ENCODE data around the gene TAF4B. TPM values are rescaled to one million over a fixed set of nuclear protein-coding genes. Genes with fewer than 3 reads are reported as not detected.

Gene TAF4B
- total and polyA plus RNA-seq, 7 donors, result 2.0 to 8.3 (median 2.9) TPM

DNA sequence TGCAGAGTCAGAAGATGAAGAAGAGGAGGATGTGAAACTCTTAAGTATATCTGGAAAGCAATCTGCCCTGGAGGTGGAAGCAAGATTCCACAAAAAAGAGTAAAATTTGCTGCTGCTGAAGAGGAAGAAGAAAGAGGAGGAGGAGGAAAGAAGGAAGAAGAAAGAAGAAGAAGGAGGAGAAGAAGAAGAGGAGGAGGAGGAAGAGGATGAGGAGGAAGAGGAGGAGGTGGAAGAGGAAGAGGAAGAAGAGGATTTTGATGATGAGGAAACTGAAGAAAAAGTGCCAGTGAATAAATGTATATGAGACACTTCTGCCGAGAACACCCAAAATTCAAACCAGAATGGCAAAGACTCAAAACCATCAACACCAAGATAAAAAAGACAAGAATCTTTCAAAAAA lies 20.9 kb upstream of the TAF4B start:
- Histone ChIP-seq H3K27me3 (ENCODE audit: insufficient read depth in 3 of 3, low read length in 2 of 3) (no peaks in the 10 kb centered on the region), H3K36me3 (ENCODE audit: insufficient read depth in 1 of 2, low read depth in 1 of 2) (no peaks in the 10 kb centered on the region), H3K9me3 (no peaks in the 10 kb centered on the region), H3K4me1 (no peaks in the 10 kb centered on the region), H3K4me3 (no peak overlapping the region), H3K27ac (no peak overlapping the region)
- WGBS, 3 donors, result 83 to 100% (median 84%) methylated on average over 1 of the region's 1 CpG
- intact Hi-C loops (cut with DNase I), result no loop called here
- DNase-seq, result no peak
- TF ChIP-seq, protein P1, sequence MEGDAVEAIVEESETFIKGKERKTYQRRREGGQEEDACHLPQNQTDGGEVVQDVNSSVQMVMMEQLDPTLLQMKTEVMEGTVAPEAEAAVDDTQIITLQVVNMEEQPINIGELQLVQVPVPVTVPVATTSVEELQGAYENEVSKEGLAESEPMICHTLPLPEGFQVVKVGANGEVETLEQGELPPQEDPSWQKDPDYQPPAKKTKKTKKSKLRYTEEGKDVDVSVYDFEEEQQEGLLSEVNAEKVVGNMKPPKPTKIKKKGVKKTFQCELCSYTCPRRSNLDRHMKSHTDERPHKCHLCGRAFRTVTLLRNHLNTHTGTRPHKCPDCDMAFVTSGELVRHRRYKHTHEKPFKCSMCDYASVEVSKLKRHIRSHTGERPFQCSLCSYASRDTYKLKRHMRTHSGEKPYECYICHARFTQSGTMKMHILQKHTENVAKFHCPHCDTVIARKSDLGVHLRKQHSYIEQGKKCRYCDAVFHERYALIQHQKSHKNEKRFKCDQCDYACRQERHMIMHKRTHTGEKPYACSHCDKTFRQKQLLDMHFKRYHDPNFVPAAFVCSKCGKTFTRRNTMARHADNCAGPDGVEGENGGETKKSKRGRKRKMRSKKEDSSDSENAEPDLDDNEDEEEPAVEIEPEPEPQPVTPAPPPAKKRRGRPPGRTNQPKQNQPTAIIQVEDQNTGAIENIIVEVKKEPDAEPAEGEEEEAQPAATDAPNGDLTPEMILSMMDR (IDR thresholded peaks at IDR 0.05), result no peak
- no peak for ATAC-seq

DNA sequence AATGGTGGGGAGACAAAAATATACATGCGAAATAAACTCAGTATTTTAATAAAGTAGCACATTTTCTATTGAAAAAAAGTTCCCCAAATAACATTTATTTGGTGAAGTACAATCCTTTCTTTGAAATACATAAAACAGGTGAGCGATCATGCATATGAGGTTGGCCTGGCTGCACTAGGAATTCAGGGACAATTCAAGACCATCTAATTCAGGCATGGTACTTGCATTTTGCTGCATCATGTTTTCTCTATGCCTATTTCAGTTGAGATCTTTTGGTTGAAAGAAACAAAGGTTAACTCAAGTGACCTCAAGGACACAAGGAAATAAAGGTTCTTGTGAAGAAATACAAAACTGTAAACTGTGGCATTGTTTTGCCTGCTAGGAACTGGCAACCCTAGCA lies 19.8 kb upstream of the TAF4B start:
- Histone ChIP-seq H3K36me3 (ENCODE audit: insufficient read depth in 1 of 2, low read depth in 1 of 2) (no peaks in the 10 kb centered on the region), H3K9me3 (no peaks in the 10 kb centered on the region), H3K4me1 (no peaks in the 10 kb centered on the region), H3K4me3 (no peak overlapping the region), H3K27me3 (ENCODE audit: insufficient read depth in 3 of 3, low read length in 2 of 3) (no peaks in the 10 kb centered on the region), H3K27ac (no peak overlapping the region)
- ATAC-seq (no peak), DNase-seq (no peak)
- TF ChIP-seq, protein P1 (IDR thresholded peaks at IDR 0.05), result no peak
- intact Hi-C loops (cut with DNase I), result no loop called here
- WGBS, 3 donors, result 90 to 98% (median 92%) methylated on average over 2 of the region's 2 CpGs

DNA sequence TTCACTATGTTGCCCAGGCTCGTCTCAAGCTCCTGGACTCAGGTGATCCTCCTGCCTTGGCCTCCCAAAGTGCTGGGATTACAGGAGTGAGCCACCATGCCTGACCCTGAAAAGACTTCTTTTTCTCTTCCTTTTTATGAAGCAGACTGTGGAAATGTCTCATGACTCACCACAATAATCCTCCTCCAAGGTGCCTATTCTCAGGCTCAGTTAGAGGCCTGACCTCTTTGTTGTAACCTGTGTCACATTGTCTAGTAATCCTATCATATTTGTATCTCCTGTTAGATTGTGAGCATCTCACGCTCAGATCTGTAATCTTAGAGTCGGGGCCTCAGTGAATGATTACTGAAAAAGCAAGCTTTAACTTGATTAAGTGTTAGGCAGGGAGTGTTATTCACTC lies 18.3 kb upstream of the TAF4B start:
- no peak overlapping the region for H3K27ac ChIP-seq
- ATAC-seq (no peak), DNase-seq (no peak)
- H3K9me3 ChIP-seq, result no peaks in the 10 kb centered on the region
- WGBS, 3 donors, result 86 to 90% (median 90%) methylated on average over 3 of the region's 3 CpGs
- H3K4me3 ChIP-seq, result no peak overlapping the region
- intact Hi-C loops (cut with DNase I), result no loop called here
- TF ChIP-seq, protein P1 (IDR thresholded peaks at IDR 0.05), result no peak
- H3K27me3 ChIP-seq (ENCODE audit: insufficient read depth in 3 of 3, low read length in 2 of 3), result no peaks in the 10 kb centered on the region
- no peaks in the 10 kb centered on the region for H3K4me1 ChIP-seq
- no peaks in the 10 kb centered on the region for H3K36me3 ChIP-seq (ENCODE audit: insufficient read depth in 1 of 2, low read depth in 1 of 2)

DNA sequence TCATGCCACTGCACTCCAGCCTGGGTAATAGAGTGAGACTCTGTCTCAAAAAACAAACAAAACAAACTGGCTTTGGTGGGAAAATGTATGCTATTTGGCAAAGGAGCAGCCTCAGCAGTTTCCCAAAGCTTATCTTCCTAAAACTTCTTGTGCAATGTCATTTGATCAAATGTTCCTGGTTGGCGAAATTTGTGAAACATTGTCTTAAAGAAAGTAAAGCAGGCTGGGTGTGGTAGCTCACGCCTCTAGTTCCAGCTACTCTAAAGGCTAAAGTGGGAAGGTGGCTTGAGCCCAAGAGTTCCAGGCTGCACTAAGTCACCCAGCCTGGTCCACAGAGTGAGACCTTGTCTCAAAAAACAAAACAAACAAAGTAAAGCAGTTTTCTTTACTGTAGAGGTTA lies 17.3 kb upstream of the TAF4B start:
- intact Hi-C loops (cut with DNase I), result no loop called here
- Histone ChIP-seq H3K27me3 (ENCODE audit: insufficient read depth in 3 of 3, low read length in 2 of 3) (no peaks in the 10 kb centered on the region), H3K9me3 (no peaks in the 10 kb centered on the region), H3K4me1 (no peaks in the 10 kb centered on the region), H3K36me3 (ENCODE audit: insufficient read depth in 1 of 2, low read depth in 1 of 2) (no peaks in the 10 kb centered on the region), H3K4me3 (no peak overlapping the region), H3K27ac (no peak overlapping the region)
- TF ChIP-seq, protein P1 (IDR thresholded peaks at IDR 0.05), result no peak
- ATAC-seq (no peak), DNase-seq (no peak)
- WGBS, 3 donors, result 84 to 92% (median 87%) methylated on average over 2 of the region's 2 CpGs

DNA sequence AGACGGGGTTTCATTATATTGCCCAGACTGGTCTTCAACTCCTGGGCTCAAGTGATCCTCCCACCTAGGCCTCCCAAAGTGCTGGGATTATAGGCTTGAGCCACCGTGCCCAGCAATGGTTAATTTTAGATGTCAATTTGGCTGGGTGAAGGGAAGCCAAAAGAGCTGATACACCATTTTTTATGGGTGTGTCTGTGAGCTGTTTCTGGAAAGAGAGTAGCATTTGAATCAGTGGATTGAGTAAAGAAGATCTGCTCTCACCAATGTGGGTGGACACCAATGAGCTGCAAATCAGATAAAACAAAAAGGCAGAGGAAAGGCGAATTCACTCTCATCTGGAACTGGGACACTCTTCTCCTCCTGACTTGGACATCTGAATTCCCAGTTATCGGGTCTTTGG lies 16.1 kb upstream of the TAF4B start:
- no peak for ATAC-seq
- DNase-seq, result no peak
- no peak overlapping the region for H3K4me3 ChIP-seq
- H3K27me3 ChIP-seq (ENCODE audit: insufficient read depth in 3 of 3, low read length in 2 of 3), result no peaks in the 10 kb centered on the region
- intact Hi-C loops (cut with DNase I), result no loop called here
- 82 to 89% (median 85%) methylated on average over 4 of the region's 4 CpGs for WGBS, 3 donors
- H3K4me1 ChIP-seq, result no peaks in the 10 kb centered on the region
- H3K36me3 ChIP-seq (ENCODE audit: insufficient read depth in 1 of 2, low read depth in 1 of 2), result no peaks in the 10 kb centered on the region
- H3K27ac ChIP-seq, result no peak overlapping the region
- no peaks in the 10 kb centered on the region for H3K9me3 ChIP-seq
- TF ChIP-seq, protein P1 (IDR thresholded peaks at IDR 0.05), result no peak

Data from psoas muscle (tissue), 8 donors.